Stimulated activated CD4-positive, alpha-beta T cell treated with anti-CD3 and anti-CD28 coated beads, Interleukin-4, amount 100 ng/mL, for 4 hours (primary cell): ENCODE measurements around the gene SLC30A10.
"Not testable (repeated sequence)": the region's sequence is repeated elsewhere in the genome, so short reads cannot be mapped to it uniquely, and the experiment has no call there.

Source experiments
- DNase-seq, 2 experiments: peaks; one replicate each; pipeline ENCODE4 v3.0.0-alpha.2; 2020

Gene SLC30A10

DNA sequence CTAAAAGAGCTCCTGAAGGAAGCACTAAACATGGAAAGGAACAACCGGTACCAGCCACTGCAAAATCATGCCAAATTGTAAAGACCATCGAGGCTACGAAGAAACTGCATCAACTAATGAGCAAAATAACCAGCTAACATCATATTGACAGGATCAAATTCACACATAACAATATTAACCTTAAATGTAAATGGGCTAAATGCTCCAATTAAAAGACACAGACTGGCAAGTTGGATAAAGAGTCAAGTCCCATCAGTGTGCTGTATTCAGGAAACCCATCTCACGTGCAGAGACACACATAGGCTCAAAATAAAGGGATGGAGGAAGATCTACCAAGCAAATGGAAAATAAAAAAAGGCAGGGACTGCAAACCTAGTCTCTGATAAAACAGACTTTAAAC is 39.7 kb downstream of the SLC30A10 start:
- not testable (repeated sequence) for DNase-seq

- DNase-seq, result no peak
Measured at GRCh38 chr1:219885680-219886079, 42.7 kb downstream of the SLC30A10 start.

DNA sequence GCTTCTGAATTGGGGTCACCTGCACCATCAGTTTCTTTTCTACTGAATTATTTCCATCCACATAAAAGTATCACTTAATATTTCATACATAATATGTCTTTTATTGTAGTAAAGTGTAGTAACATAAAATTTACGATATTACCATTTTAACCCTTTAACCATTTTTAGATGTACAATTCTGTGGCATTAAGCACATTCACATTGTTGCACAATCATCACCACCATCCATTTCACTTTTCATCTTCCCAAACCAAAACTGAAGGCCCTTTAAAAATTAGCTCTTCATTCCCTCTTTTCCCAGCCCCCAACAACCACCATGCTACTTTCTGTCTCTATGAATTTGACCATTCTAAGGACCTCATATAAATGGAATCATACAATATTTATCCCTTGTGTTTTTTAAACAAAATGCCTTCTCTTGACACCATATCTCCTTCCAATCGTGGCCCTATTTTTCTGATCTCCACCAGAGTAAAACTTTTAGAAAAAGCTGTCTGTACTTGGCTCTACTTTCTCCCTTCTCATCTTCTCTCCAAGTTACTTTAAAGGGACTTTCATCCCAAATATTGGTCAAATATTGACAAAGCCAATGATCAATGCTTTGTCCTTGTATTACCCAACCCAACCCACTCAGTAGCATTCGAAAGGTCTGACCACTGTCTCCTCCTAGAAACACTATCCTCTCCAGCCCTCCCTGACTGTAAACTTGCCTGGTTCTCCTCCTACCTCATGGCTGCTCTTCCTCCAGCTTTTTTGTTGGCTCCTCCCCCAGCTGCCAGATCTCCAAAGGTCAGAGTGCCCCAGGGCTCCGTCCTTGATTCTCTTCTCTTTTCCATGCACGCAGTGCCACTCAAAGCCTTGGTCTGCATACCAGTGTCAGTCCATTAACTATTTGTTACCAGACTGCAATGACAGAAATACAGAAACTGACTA is 44.7 kb downstream of the SLC30A10 start:
- DNase-seq, result no peak

DNA sequence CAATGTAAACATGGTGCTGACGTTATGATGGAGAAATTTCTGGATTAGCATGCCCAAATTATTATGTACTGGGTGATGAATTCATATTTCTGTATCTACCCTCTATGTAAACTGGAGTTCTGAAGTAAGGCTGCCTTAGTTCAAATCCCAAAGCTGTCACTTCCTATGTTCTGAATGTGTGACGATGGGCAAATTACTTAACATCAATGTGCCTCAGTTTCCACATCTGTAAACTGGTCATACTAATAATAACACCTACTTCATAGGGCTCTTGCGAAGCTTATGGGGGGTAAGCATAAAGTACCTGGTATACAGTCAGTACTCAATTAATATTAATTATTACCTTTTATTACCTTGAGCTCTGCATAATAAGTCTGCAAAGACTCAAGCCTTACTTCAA is 45.6 kb downstream of the SLC30A10 start:
- no peak for DNase-seq

DNA sequence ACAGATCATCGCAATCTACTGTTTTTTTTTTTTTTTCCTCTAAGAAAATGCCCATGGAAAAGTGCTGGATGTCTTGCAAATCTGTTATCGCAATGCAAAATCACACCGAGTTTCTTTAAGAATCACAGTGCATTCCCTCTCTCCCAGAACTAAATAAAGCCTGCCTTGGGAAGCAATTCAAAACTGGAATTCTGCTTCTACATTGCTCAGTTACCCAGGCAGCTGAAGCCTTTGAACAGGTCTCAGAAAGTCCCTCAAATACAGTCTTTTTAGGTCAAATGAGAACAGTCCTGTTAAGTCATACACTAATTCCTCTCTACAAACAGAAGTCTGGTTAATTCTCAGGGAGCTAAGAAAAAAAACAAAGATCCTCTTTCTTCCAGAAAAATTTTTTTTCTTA is 46.3 kb downstream of the SLC30A10 start:
- no peak for DNase-seq

DNA sequence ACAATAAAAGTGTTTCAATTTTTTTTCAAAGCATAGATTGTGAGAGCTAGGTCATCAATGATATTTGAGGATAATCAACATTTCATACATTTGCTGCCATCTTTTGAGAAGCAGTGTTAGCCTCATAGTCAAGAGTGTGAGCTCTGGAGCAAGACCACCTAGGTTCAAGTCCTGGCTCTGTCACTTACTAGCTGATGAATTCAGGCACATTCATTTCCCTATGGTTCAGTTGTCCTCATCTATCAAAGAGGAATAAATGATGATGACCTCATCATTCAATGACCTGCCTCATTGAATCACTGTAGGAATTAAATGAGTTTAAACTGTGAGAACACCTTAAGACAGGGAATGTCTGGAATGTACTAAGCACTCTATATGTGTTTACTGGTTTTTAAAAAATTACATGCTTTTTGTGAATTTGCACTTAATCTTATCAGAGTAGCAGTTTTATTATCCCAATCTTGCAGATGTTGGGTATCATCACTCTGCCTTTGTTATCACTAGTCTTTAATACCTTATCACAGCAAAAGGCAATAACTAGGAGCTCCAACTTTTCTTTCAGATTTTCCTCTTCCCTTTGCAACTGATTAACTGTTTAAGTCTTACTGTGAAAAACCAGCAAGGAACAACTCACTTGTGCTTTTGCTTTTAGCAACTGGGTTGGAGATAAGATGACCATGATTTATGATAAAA is 47.4 kb downstream of the SLC30A10 start:
- DNase-seq, result no peak

DNA sequence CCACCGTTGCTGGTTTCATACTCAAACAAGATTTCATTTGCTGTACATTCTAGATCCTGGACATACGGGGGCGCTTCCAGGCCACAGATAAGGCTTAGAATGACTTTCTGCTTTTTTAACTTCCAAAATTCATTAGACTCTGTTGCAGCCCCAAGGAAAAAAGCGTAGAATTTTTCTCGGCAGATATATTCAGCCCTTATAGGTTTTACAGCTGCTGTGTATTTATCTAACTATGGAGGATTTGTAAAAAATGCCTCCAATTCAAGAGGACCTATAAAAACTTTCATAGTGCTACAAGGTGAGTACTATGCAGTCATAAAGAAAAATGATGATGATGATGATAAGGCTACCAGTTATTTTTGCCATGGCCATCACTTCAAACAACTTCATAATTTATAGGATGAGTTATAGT is 51.6 kb downstream of the SLC30A10 start:
- no peak for DNase-seq

DNA sequence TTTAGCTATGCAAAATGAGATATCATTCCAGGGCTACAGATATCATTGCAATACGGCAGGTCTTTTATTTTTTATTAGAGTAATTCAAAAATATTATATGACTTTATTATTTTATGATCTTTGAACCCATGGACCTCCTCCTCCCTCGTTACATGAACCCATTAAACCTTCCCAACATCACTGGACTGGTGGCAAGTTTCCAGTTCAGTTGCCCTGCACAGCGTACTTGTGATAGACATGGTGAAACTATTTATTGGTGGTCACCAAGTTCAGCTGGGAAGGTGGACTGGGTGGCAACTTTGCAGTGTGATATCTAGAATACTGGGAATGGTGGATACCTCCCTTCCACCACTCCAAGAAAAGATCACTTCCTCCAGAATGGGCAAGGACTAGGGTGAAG is 52.5 kb downstream of the SLC30A10 start:
- no peak for DNase-seq

- DNase-seq, result not testable (repeated sequence)
Measured at GRCh38 chr1:219872538-219872937, 55.8 kb downstream of the SLC30A10 start.

DNA sequence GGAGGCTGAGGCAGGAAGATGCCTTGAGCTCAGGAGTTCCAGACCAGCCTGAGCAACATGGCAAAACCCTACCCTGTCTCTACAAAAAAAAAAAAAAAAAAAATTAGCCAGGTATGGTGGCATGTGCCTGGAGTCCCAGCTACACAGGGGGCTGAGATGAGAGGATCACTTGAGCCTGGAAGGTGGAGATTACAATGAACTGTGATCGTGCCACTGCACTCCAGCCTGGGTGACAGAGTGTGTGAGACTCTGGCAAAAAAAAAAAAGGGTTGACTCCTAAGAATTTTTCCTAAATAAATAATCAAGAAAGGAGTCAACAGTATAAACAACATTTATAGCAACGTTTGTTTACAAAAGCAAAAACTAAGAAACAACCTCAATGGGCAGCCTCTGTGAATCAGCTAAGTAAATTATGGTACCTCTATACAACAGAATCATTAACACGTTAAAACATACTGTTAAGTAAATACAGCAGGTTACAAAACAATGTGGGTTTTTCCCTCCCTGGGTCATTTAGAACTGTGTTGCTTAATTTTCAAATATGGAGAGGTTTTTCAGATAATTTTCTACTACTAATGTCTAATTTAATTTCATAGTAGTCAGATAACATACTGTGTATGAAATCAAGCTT is 56.8 kb downstream of the SLC30A10 start:
- DNase-seq, result no peak

- not testable (repeated sequence) for DNase-seq
Measured at GRCh38 chr1:219868615-219869014, 59.7 kb downstream of the SLC30A10 start.
